IMR-90 (cell line): ENCODE measurements around the gene RCHY1. TPM values are rescaled to one million over a fixed set of nuclear protein-coding genes. Genes with fewer than 3 reads are reported as not detected.

ENCODE experiments used
- ATAC-seq: fragments of 200-7000 bp; cut with Tn5 transposase; 2 replicates; pipeline ENCODE4 v1.9.1; 2020; ENCODE audit warnings: low read depth, mild to moderate bottlenecking, moderate library complexity
- BruUV-seq: library from RNA; stranded (reverse); fragments of 400-500 nt; replicated peaks from 2 replicates; lab custom pipeline; 2021; lab: Mats Ljungman, UMichigan
- CTCF ChIA-PET: fragments of 300-600 bp; formaldehyde crosslinking; extraction: SDS; loops from one replicate; lab custom pipeline; 2021; ENCODE audit warnings: antibody characterized with exemption; lab: Yijun Ruan, JAX
- POLR2A ChIA-PET: fragments of 300-600 bp; sonication (Branson Sonifier 250); formaldehyde crosslinking; loops from one replicate; lab custom pipeline; 2022; ENCODE audit warnings: antibody characterized with exemption; ENCODE audit not compliant: unreplicated experiment; lab: Charles Lee
- DNase-seq: peaks from one replicate; pipeline ENCODE4 v3.0.0; 2013
- H2AFZ ChIP-seq: replicated peaks from 2 replicates; pipeline ENCODE3; 2013; ENCODE audit warnings: low read length, mild to moderate bottlenecking; ENCODE audit not compliant: poor library complexity
- H2AK5ac ChIP-seq: 2 replicates; pipeline ENCODE4 v1.6.1; 2013; ENCODE audit warnings: low read depth, low read length, inconsistent platforms
- H2AK9ac ChIP-seq: replicated peaks from 2 replicates; pipeline ENCODE3; 2013; ENCODE audit warnings: mild to moderate bottlenecking, low read depth, low read length, moderate library complexity; ENCODE audit not compliant: poor library complexity
- H2BK120ac ChIP-seq: 2 replicates; pipeline ENCODE4 v1.6.1; 2013; ENCODE audit warnings: low read depth, low read length, inconsistent platforms
- H2BK15ac ChIP-seq: 3 replicates; pipeline ENCODE4 v1.6.1; 2013; ENCODE audit warnings: low read depth, low read length, inconsistent platforms
- H2BK20ac ChIP-seq: 2 replicates; pipeline ENCODE4 v1.6.1; 2013; ENCODE audit warnings: low read depth, mild to moderate bottlenecking, inconsistent platforms, low read length, moderate library complexity
- H2BK5ac ChIP-seq: 2 replicates; pipeline ENCODE4 v1.6.1; 2013; ENCODE audit warnings: mild to moderate bottlenecking, low read depth, low read length, inconsistent platforms; ENCODE audit not compliant: poor library complexity, severe bottlenecking
- H3K14ac ChIP-seq: replicated peaks from 2 replicates; pipeline ENCODE4 v1.6.1; 2013; ENCODE audit warnings: low read depth, low read length, inconsistent platforms
- H3K18ac ChIP-seq: 2 replicates; pipeline ENCODE4 v1.6.1; 2013; ENCODE audit warnings: low read depth, low read length, control low read depth
- H3K23ac ChIP-seq: 2 replicates; pipeline ENCODE4 v1.6.1; 2013; ENCODE audit warnings: low read depth, low read length, inconsistent platforms
- H3K27ac ChIP-seq: 2 replicates; pipeline ENCODE4 v1.5.1; 2013; ENCODE audit warnings: mild to moderate bottlenecking, control low read depth, low read length; ENCODE audit not compliant: insufficient read depth
- H3K27me3 ChIP-seq: 2 replicates; pipeline ENCODE4 v1.6.1; 2013; ENCODE audit warnings: low read length; ENCODE audit not compliant: control insufficient read depth, insufficient read depth
- H3K36me3 ChIP-seq: 2 replicates; pipeline ENCODE4 v1.6.1; 2013; ENCODE audit warnings: low read length, mixed read lengths; ENCODE audit not compliant: control insufficient read depth, insufficient read depth
- H3K4ac ChIP-seq: 2 replicates; pipeline ENCODE4 v1.6.1; 2013; ENCODE audit warnings: low read depth, low read length, inconsistent platforms
- H3K4me1 ChIP-seq: 2 replicates; pipeline ENCODE4 v1.6.1; 2013; ENCODE audit warnings: low read length, mixed read lengths; ENCODE audit not compliant: control insufficient read depth, insufficient read depth
- H3K4me2 ChIP-seq: 2 replicates; pipeline ENCODE4 v1.6.1; 2013; ENCODE audit warnings: low read depth, mild to moderate bottlenecking, control low read depth, low read length, moderate library complexity
- H3K4me3 ChIP-seq: 2 replicates; pipeline ENCODE4 v1.5.1; 2013; ENCODE audit warnings: low read depth, mild to moderate bottlenecking, control low read depth, low read length, moderate library complexity; ENCODE audit not compliant: insufficient read depth
- H3K56ac ChIP-seq: 2 replicates; pipeline ENCODE4 v1.6.1; 2013; ENCODE audit warnings: low read length, inconsistent platforms; ENCODE audit not compliant: insufficient read depth; ENCODE audit errors: extremely low read depth
- H3K79me1 ChIP-seq, 2 experiments: 2 replicates each; pipeline ENCODE4 v1.6.1; 2013; ENCODE audit warnings: low read length in 2 of 2, inconsistent platforms in 1 of 2, low read depth in 1 of 2
- H3K9ac ChIP-seq: 2 replicates; pipeline ENCODE4 v1.6.1; 2013; ENCODE audit warnings: low read depth, low read length, control low read depth
- H3K9me1 ChIP-seq: 2 replicates; pipeline ENCODE4 v1.6.1; 2013; ENCODE audit warnings: low read length, inconsistent platforms; ENCODE audit not compliant: insufficient read depth
- H3K9me3 ChIP-seq: 2 replicates; pipeline ENCODE4 v1.6.1; 2013; ENCODE audit warnings: low read length; ENCODE audit not compliant: control insufficient read depth, insufficient read depth
- H4K20me1 ChIP-seq: 2 replicates; pipeline ENCODE4 v1.6.1; 2013; ENCODE audit warnings: low read length, inconsistent platforms; ENCODE audit not compliant: insufficient read depth
- H4K5ac ChIP-seq: 2 replicates; pipeline ENCODE4 v1.6.1; 2013; ENCODE audit warnings: mild to moderate bottlenecking, low read depth, low read length, control low read depth
- H4K8ac ChIP-seq, 2 experiments: 2 replicates each; pipeline ENCODE4 v1.6.1; 2013; ENCODE audit warnings: low read depth in 2 of 2, low read length in 2 of 2, control low read depth in 1 of 2, inconsistent platforms in 1 of 2
- H4K91ac ChIP-seq: 2 replicates; pipeline ENCODE4 v1.6.1; 2013; ENCODE audit warnings: low read depth, low read length, inconsistent platforms; ENCODE audit not compliant: insufficient read depth
- BHLHE40 ChIP-seq: fragments of 150-350 bp; IDR thresholded peaks from 2 replicates; pipeline ENCODE4 v1.6.1; 2016; ENCODE audit warnings: mild to moderate bottlenecking, low read depth, low read length
- CEBPB ChIP-seq: IDR thresholded peaks from 2 replicates; pipeline ENCODE4 v1.6.1; 2012; ENCODE audit warnings: low read depth, low read length, improper control_type of control experiment
- CHD1 ChIP-seq: IDR thresholded peaks from 2 replicates; pipeline ENCODE4 v1.6.1; 2012; ENCODE audit warnings: low read depth, low read length, improper control_type of control experiment
- CTCF ChIP-seq: conservative IDR thresholded peaks from 2 replicates; pipeline ENCODE4 v1.5.1; 2012; ENCODE audit warnings: mild to moderate bottlenecking, low read depth, low read length, improper control_type of control experiment
- FOS ChIP-seq: fragments of 150-350 bp; IDR thresholded peaks from 2 replicates; pipeline ENCODE4 v1.6.1; 2016; ENCODE audit warnings: low read depth, low read length
- MAFK ChIP-seq: IDR thresholded peaks from 2 replicates; pipeline ENCODE4 v1.6.1; 2012; ENCODE audit warnings: low read depth, low read length, improper control_type of control experiment
- MAZ ChIP-seq: IDR thresholded peaks from 2 replicates; pipeline ENCODE4 v1.6.1; 2012; ENCODE audit warnings: low read depth, mild to moderate bottlenecking, low read length, improper control_type of control experiment, moderate library complexity, borderline replicate concordance
- MXI1 ChIP-seq: IDR thresholded peaks from 2 replicates; pipeline ENCODE4 v1.6.1; 2012; ENCODE audit warnings: low read depth, mild to moderate bottlenecking, low read length, moderate library complexity, borderline replicate concordance
- NFE2L2 ChIP-seq: fragments of 150-350 bp; IDR thresholded peaks from 2 replicates; pipeline ENCODE4 v1.6.1; 2016; ENCODE audit warnings: low read depth, mild to moderate bottlenecking, low read length
- POLR2A ChIP-seq: IDR thresholded peaks from 2 replicates; pipeline ENCODE4 v1.6.1; 2012; ENCODE audit warnings: mild to moderate bottlenecking, low read depth, low read length
- RAD21 ChIP-seq: IDR thresholded peaks from 2 replicates; pipeline ENCODE4 v1.6.1; 2012; ENCODE audit warnings: low read length, improper control_type of control experiment
- RCOR1 ChIP-seq: IDR thresholded peaks from 2 replicates; pipeline ENCODE4 v1.6.1; 2012; ENCODE audit warnings: mild to moderate bottlenecking, low read length, improper control_type of control experiment; ENCODE audit not compliant: insufficient replicate concordance
- RFX5 ChIP-seq: IDR thresholded peaks from 2 replicates; pipeline ENCODE4 v1.8.0; 2012; ENCODE audit warnings: low read depth, mild to moderate bottlenecking, low read length, moderate library complexity
- SMC3 ChIP-seq: fragments of 150-350 bp; IDR thresholded peaks from 2 replicates; pipeline ENCODE4 v1.6.1; 2016; ENCODE audit warnings: low read depth, mild to moderate bottlenecking, antibody characterized with exemption, low read length, moderate library complexity
- dilution Hi-C: fragments of 300-500 bp; cut with HindIII; formaldehyde crosslinking; loops from one replicate; pipeline ENCODE4 v1.14.3; 2018; ENCODE audit warnings: low sequenced_read_pairs; ENCODE audit not compliant: unreplicated experiment
- in situ Hi-C: fragments of 300-500 bp; cut with MboI; formaldehyde crosslinking; loops from 3 replicates; pipeline ENCODE4 v1.14.3; 2019; ENCODE audit warnings: low sequenced_read_pairs, inconsistent platforms, mixed read lengths
- intact Hi-C: fragments of 100-400 bp; cut with micrococcal nuclease; formaldehyde crosslinking; loops from 2 replicates; pipeline ENCODE4 v1.10.0; 2022
- polyA plus RNA-seq, 3 experiments: library from polyadenylated mRNA; depleted of rRNA; stranded (reverse); fragments of >200 nt; gene quantifications; 2 replicates each; pipeline ENCODE4 v1.2.3, GENCODE V29; 2012; ENCODE audit warnings: low replicate concordance in 1 of 3
- total RNA-seq: library from RNA; depleted of rRNA; stranded (reverse); fragments of >200 nt; gene quantifications from 2 replicates; pipeline ENCODE4 v1.2.3, GENCODE V29; 2012
- TF ChIP-seq, protein P1 (sequence below): fragments of 150-350 bp; IDR thresholded peaks from 2 replicates; pipeline ENCODE4 v1.6.1; 2017; ENCODE audit warnings: mild to moderate bottlenecking, antibody characterized with exemption, low read length, low read depth
- TF ChIP-seq, protein P2 (sequence below): fragments of 150-350 bp; IDR thresholded peaks from 2 replicates; pipeline ENCODE4 v1.6.1; 2016; ENCODE audit warnings: low read depth, mild to moderate bottlenecking, low read length, moderate library complexity, borderline replicate concordance

RCHY1 gene
- total and polyA plus RNA-seq, 2 of the 4 experiments (the other 2 are of a cell fraction): 20.1 to 22.4 TPM

GRCh38 chr4:75542824-75543223 is 28.6 kb upstream of the RCHY1 start:
- Histone ChIP-seq H3K23ac (no peak overlapping the region), H2BK20ac (no peak overlapping the region), H4K20me1 (no peaks in the 10 kb centered on the region), H3K14ac (no peak overlapping the region), H3K9me3 (peaks cover 2% of the 10 kb centered on the region; the same call in 1 of the 2 replicates), H3K27me3 (no peaks in the 10 kb centered on the region), H3K18ac (no peak overlapping the region), H3K56ac (no peak overlapping the region), H2AFZ (no peak overlapping the region), H3K9ac (no peak overlapping the region), H3K4me2 (no peak overlapping the region), H3K27ac (no peak overlapping the region), H2BK15ac (no peak overlapping the region), H3K36me3 (no peaks in the 10 kb centered on the region), H3K79me1 (no peaks in the 10 kb centered on the region), H4K91ac (no peak overlapping the region), H2AK5ac (no peak overlapping the region), H2BK120ac (no peak overlapping the region), H3K4me1 (no peaks in the 10 kb centered on the region), H3K4me3 (no peak overlapping the region), H4K5ac (no peak overlapping the region), H2BK5ac (no peak overlapping the region), H4K8ac (no peak overlapping the region), H2AK9ac (no peak overlapping the region), H3K4ac (no peak overlapping the region), H3K9me1 (peaks cover 3% of the 10 kb centered on the region; the same call in 1 of the 2 replicates)
- POLR2A ChIA-PET: no interaction called here
- TF ChIP-seq MAFK: no peak; the same call in 1 of the 2 replicates
- TF ChIP-seq RCOR1: no peak
- peak; percentile 86 for TF ChIP-seq FOS
- TF ChIP-seq NFE2L2: 0 out of 2 replicates have a peak, but pooled peaks have one; percentile 33
- no peak for TF ChIP-seq RAD21
- peak; percentile 20; the same call in 1 of the 2 replicates for TF ChIP-seq BHLHE40
- TF ChIP-seq, protein P1, sequence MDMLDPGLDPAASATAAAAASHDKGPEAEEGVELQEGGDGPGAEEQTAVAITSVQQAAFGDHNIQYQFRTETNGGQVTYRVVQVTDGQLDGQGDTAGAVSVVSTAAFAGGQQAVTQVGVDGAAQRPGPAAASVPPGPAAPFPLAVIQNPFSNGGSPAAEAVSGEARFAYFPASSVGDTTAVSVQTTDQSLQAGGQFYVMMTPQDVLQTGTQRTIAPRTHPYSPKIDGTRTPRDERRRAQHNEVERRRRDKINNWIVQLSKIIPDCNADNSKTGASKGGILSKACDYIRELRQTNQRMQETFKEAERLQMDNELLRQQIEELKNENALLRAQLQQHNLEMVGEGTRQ: no peak
- peak; percentile 78 for TF ChIP-seq RFX5
- TF ChIP-seq, protein P2, sequence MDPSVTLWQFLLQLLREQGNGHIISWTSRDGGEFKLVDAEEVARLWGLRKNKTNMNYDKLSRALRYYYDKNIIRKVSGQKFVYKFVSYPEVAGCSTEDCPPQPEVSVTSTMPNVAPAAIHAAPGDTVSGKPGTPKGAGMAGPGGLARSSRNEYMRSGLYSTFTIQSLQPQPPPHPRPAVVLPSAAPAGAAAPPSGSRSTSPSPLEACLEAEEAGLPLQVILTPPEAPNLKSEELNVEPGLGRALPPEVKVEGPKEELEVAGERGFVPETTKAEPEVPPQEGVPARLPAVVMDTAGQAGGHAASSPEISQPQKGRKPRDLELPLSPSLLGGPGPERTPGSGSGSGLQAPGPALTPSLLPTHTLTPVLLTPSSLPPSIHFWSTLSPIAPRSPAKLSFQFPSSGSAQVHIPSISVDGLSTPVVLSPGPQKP: no peak
- no peak for TF ChIP-seq CHD1
- no peak for TF ChIP-seq MXI1
- no peak for TF ChIP-seq SMC3
- peak; percentile 31; the same call in 1 of the 2 replicates for TF ChIP-seq CEBPB
- TF ChIP-seq POLR2A: no peak
- TF ChIP-seq CTCF: no peak
- no peak for TF ChIP-seq MAZ
- ATAC-seq: peak; percentile 82
- CTCF ChIA-PET: interaction anchor here (0.7 to 1.0 kb wide), 2 partner anchors 9 to 305 kb away, joined by 3 to 4 read pairs; no protein-coding TSS in a partner anchor
- dilution Hi-C loops: no loop called here
- in situ Hi-C loops: no loop called here
- DNase-seq: peak; percentile 96
- intact Hi-C loops: no loop called here
- no TSS peak for BruUV-seq
